B cell (primary cell): ENCODE data around the gene ATP4B. TPM values are rescaled to one million over a fixed set of nuclear protein-coding genes. Genes with fewer than 3 reads are reported as not detected.

Experiments
- ATAC-seq: fragments of 200-7000 bp; cut with Tn5 transposase; one replicate; pipeline ENCODE4 v1.10.0; 2021; ENCODE audit warnings: low read depth, mild to moderate bottlenecking, moderate number of reproducible peaks, moderate library complexity
- CTCF ChIA-PET: fragments of 350-600 bp; sonication (Branson Sonifier 250); formaldehyde crosslinking; loops from one replicate; lab custom pipeline; 2021; ENCODE audit warnings: antibody characterized with exemption, inconsistent platforms; lab: Charles Lee
- POLR2A ChIA-PET: fragments of 350-600 bp; sonication (Branson Sonifier 250); formaldehyde crosslinking; loops from one replicate; lab custom pipeline; 2021; ENCODE audit warnings: antibody characterized with exemption; lab: Charles Lee
- DNase-seq: peaks from one replicate; pipeline ENCODE4 v3.0.0; 2013
- H2AFZ ChIP-seq: 2 replicates; pipeline ENCODE4 v1.6.1; 2012; ENCODE audit warnings: mild to moderate bottlenecking, low read depth, low read length; ENCODE audit not compliant: insufficient read depth, poor library complexity, severe bottlenecking
- H3K27ac ChIP-seq, 2 donors: 1 replicate in 1 of 2; 2 replicates in 1 of 2; pipeline ENCODE4 v1.5.1; 2012 to 2013; ENCODE audit warnings: low read length in 2 of 2, mild to moderate bottlenecking in 2 of 2, moderate library complexity in 1 of 2
- H3K27me3 ChIP-seq, 4 experiments: fragments of 200-600 bp in 1 of 4; sonication (generic) in 1 of 4; replicated peaks in 1 of 4; 1 replicate in 2 of 4; 2 replicates in 2 of 4; pipeline versions ENCODE4 v1.6.1 to v1.7.0; 2013 to 2016; ENCODE audit warnings: low read length in 3 of 4, mild to moderate bottlenecking in 2 of 4, mixed read lengths in 1 of 4, moderate library complexity in 1 of 4; ENCODE audit not compliant: insufficient read depth in 4 of 4, control insufficient read depth in 3 of 4; ENCODE audit errors: control extremely low read depth in 1 of 4
- H3K36me3 ChIP-seq, 2 experiments: replicated peaks in 1 of 2; 1 replicate in 1 of 2; 2 replicates in 1 of 2; pipeline versions ENCODE4 v1.6.1 to v1.7.1; 2013; ENCODE audit warnings: low read length in 1 of 2; ENCODE audit not compliant: insufficient read depth in 2 of 2, control insufficient read depth in 1 of 2; ENCODE audit errors: control extremely low read depth in 1 of 2, extremely low read depth in 1 of 2
- H3K4me1 ChIP-seq, 2 donors: fragments of 200-600 bp in 1 of 2; sonication (generic) in 1 of 2; 1 replicate in 1 of 2; 2 replicates in 1 of 2; pipeline versions ENCODE4 v1.5.1 to v1.6.1; 2013 to 2017; ENCODE audit warnings: low read length in 2 of 2; ENCODE audit not compliant: control insufficient read depth in 2 of 2, insufficient read depth in 2 of 2
- H3K4me2 ChIP-seq: replicated peaks from 2 replicates; pipeline ENCODE3; 2012; ENCODE audit warnings: mild to moderate bottlenecking, low read depth, low read length; ENCODE audit not compliant: poor library complexity, severe bottlenecking
- H3K4me3 ChIP-seq, 5 experiments: fragments of 200-600 bp in 1 of 5; sonication (generic) in 1 of 5; 1 replicate in 3 of 5; 2 replicates in 2 of 5; pipeline versions ENCODE4 v1.5.1 to v1.7.0; 2011 to 2016; ENCODE audit warnings: low read length in 4 of 5, mild to moderate bottlenecking in 4 of 5, low read depth in 2 of 5, control low read depth in 1 of 5, moderate library complexity in 1 of 5; ENCODE audit not compliant: insufficient read depth in 1 of 5; ENCODE audit errors: control extremely low read depth in 1 of 5, extremely low read depth in 1 of 5
- H3K79me2 ChIP-seq: fragments of 200-600 bp; sonication (generic); one replicate; pipeline ENCODE4 v1.6.0; 2016; ENCODE audit warnings: low read length; ENCODE audit not compliant: control insufficient read depth, insufficient read depth
- H3K9ac ChIP-seq: fragments of 200-600 bp; sonication (generic); 2 replicates; pipeline ENCODE4 v1.6.1; 2017; ENCODE audit warnings: mild to moderate bottlenecking, low read length, moderate library complexity
- H3K9me3 ChIP-seq, 3 donors: one replicate each; pipeline versions ENCODE4 v1.6.1 to v1.7.1; 2013; ENCODE audit warnings: low read length in 2 of 3; ENCODE audit not compliant: control insufficient read depth in 2 of 3, insufficient read depth in 1 of 3; ENCODE audit errors: control extremely low read depth in 1 of 3
- H4K20me1 ChIP-seq: 2 replicates; pipeline ENCODE4 v1.6.0; 2012; ENCODE audit warnings: mild to moderate bottlenecking, low read length; ENCODE audit not compliant: insufficient read depth, control insufficient read depth, poor library complexity, severe bottlenecking
- H3K27ac Mint-ChIP-seq: one replicate; pipeline ENCODE4 v1.8.0; 2021; ENCODE audit warnings: mixed read lengths
- H3K27me3 Mint-ChIP-seq: one replicate; pipeline ENCODE4 v1.8.0; 2021; ENCODE audit warnings: mixed read lengths
- H3K4me1 Mint-ChIP-seq: one replicate; pipeline ENCODE4 v1.8.0; 2021; ENCODE audit warnings: mixed read lengths
- H3K4me3 Mint-ChIP-seq: one replicate; pipeline ENCODE4 v1.8.0; 2021; ENCODE audit warnings: mixed read lengths
- H3K9me3 Mint-ChIP-seq: one replicate; pipeline ENCODE4 v1.8.0; 2022; ENCODE audit warnings: mixed read lengths; ENCODE audit not compliant: insufficient read depth
- EZH2 ChIP-seq: IDR thresholded peaks from 2 replicates; pipeline ENCODE4 v1.6.1; 2012; ENCODE audit warnings: borderline replicate concordance, low read depth, mild to moderate bottlenecking, moderate library complexity, low read length; ENCODE audit not compliant: insufficient read depth, poor library complexity, severe bottlenecking
- WGBS: methylation state at CpG from one replicate; pipeline ENCODE4 v1.1.5; 2013; ENCODE audit warnings: missing lambda C conversion rate; ENCODE audit not compliant: insufficient coverage; 5-methylcytosine and 5-hydroxymethylcytosine counted together
- intact Hi-C: fragments of 100-400 bp; cut with micrococcal nuclease; formaldehyde crosslinking; loops from one replicate; pipeline ENCODE4 v1.10.0; 2022
- polyA plus RNA-seq: library from polyadenylated mRNA; depleted of rRNA; stranded (reverse); fragments of >200 nt; gene quantifications from 2 replicates; pipeline ENCODE4 v1.2.3, GENCODE V29; 2012
- total RNA-seq, 2 donors: library from RNA; stranded (reverse); fragments of 120-200 nt in 1 of 2; gene quantifications; 1 replicate in 1 of 2; 2 replicates in 1 of 2; pipeline versions ENCODE4 v1.2.3 to v1.2.4, GENCODE V29; 2013 to 2022
- TF ChIP-seq, protein P1 (sequence below): fragments of 200-600 bp; IDR thresholded peaks from one replicate; pipeline ENCODE4 v1.8.0; 2022; ENCODE audit warnings: antibody characterized with exemption, mild to moderate bottlenecking

The ATP4B gene
- total and polyA plus RNA-seq, 2 donors (not counting 1 experiment from before 2014, with no cell fraction given) = not detected

DNA sequence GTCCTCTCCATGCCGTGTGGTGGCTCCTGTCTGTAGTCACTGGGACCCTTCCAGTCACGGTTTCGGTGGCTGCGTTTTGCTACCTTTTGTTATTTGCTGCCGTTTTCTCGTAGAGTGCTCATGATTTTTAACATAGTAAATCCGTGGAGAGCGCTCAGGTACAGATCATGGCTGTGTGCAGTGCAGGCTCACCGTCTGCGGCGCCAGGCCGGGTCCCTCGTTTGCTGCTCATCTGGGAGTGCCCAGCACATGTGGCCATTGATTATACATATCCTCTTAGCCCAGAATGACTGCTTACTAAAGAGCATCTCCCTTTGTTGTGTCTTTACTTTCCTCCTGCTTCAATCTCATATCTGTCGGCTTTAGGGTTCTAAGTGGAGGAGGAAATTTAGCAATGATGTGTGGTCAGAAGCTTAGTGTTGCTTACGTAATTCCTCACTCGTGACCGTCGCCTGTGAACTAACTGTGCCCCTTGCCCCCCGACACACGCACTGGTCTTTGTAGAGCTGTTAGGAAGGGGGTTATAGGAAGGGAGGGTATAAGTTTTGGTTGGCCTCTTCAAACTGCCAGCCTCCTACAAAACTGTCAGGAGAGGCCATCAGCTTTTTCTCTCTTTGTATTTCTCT is 41.6 kb downstream of the ATP4B start:
- no peaks in the 10 kb centered on the region for H3K4me1 Mint-ChIP-seq
- H3K27ac Mint-ChIP-seq = no peak overlapping the region
- H3K36me3 ChIP-seq = peaks cover 0 to 7% of the 10 kb centered on the region in 2 experiments

DNA sequence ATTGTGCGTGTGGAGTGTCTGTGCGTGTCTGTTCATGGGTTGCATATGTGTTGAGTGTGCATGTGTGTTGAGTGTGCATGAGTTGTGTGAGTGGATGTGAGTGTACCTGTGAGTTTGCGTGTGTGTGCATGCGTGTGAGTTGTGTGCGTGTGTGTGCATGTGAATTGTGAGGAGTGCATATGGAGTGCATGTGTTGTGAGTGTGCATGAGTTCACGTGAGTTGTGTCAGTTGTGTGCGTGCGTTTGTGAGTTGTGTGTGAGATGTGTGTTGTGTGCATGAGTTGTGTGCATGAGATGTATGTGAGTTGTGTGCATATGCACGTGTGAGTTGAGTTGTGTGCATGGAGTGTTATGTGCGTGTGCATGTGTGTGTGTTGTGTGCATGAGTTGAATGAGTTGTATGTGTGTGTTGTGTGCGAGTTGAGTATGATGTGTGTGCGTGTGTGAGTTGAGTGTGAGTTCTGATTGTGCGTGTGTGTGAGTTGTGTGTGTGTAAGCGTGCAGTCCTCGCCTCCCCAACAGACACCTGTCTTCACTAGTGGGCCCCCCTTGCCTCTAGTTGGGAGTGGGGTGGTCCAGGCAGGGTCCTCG is 44.1 kb downstream of the ATP4B start:
- Histone ChIP-seq H3K36me3 (peaks cover 0 to 14% of the 10 kb centered on the region in 2 experiments), H3K79me2 (peaks cover 76% of the 10 kb centered on the region), H3K4me1 (no peaks in the 10 kb centered on the region), H3K9ac (no peak overlapping the region), H3K27me3 (no peaks in the 10 kb centered on the region), H3K9me3 (peaks cover 0 to 5% (median 0%) of the 10 kb centered on the region in 3 donors), H4K20me1 (peaks cover 6% of the 10 kb centered on the region), H3K4me3 (no peak overlapping the region), H3K27ac (no peak overlapping the region), H3K4me2 (no peak overlapping the region), H2AFZ (no peak overlapping the region)
- Mint-ChIP-seq H3K27me3 (no peaks in the 10 kb centered on the region), H3K27ac (no peak overlapping the region), H3K4me1 (peaks cover 1% of the 10 kb centered on the region), H3K9me3 (no peaks in the 10 kb centered on the region), H3K4me3 (no peak overlapping the region)
- ChIA-PET CTCF (no interaction called here), POLR2A (no interaction called here)
- TF ChIP-seq, protein P1, sequence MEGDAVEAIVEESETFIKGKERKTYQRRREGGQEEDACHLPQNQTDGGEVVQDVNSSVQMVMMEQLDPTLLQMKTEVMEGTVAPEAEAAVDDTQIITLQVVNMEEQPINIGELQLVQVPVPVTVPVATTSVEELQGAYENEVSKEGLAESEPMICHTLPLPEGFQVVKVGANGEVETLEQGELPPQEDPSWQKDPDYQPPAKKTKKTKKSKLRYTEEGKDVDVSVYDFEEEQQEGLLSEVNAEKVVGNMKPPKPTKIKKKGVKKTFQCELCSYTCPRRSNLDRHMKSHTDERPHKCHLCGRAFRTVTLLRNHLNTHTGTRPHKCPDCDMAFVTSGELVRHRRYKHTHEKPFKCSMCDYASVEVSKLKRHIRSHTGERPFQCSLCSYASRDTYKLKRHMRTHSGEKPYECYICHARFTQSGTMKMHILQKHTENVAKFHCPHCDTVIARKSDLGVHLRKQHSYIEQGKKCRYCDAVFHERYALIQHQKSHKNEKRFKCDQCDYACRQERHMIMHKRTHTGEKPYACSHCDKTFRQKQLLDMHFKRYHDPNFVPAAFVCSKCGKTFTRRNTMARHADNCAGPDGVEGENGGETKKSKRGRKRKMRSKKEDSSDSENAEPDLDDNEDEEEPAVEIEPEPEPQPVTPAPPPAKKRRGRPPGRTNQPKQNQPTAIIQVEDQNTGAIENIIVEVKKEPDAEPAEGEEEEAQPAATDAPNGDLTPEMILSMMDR = no peak
- TF ChIP-seq EZH2 = no peak
- DNase-seq = no peak
- intact Hi-C loops = no loop called here
- no peak for ATAC-seq
- 98% methylated on average over 16 of the region's 16 CpGs for WGBS

More for the DNA sequence above, 41.6 kb downstream of the ATP4B start:
- H3K27me3 Mint-ChIP-seq = no peaks in the 10 kb centered on the region
- no peak overlapping the region for H2AFZ ChIP-seq
- H3K4me1 ChIP-seq = no peaks in the 10 kb centered on the region
- ATAC-seq (no peak), DNase-seq (no peak)
- no peak overlapping the region for H3K9ac ChIP-seq
- intact Hi-C loops = no loop called here
- no peak for TF ChIP-seq EZH2
- TF ChIP-seq, protein P1 = no peak
- no peak overlapping the region for H3K4me3 ChIP-seq
- 92% methylated on average over 17 of the region's 20 CpGs for WGBS
- H3K9me3 ChIP-seq = peaks cover 0 to 5% (median 0%) of the 10 kb centered on the region in 3 donors
- H3K27me3 ChIP-seq = no peaks in the 10 kb centered on the region
- no peaks in the 10 kb centered on the region for H3K9me3 Mint-ChIP-seq
- no peak overlapping the region for H3K27ac ChIP-seq
- no peak overlapping the region for H3K4me3 Mint-ChIP-seq
- no peaks in the 10 kb centered on the region for H4K20me1 ChIP-seq
- ChIA-PET POLR2A (no interaction called here), CTCF (no interaction called here)
- no peak overlapping the region for H3K4me2 ChIP-seq
- H3K79me2 ChIP-seq = peaks cover 61% of the 10 kb centered on the region
